HL-60/S4 treated with retinoic acid at 250 ng/mL for 4 days and 3 days (cell line): Measurements from ENCODE around the gene DDTL.
"Not testable (repeated sequence)": the region's sequence is repeated elsewhere in the genome, so short reads cannot be mapped to it uniquely, and the experiment has no call there.

ENCODE experiments used
- in situ Hi-C: fragments of 300-500 bp; cut with MboI; formaldehyde crosslinking; loops from 2 replicates; pipeline ENCODE4 v1.7.0; 2022; ENCODE audit warnings: low sequenced_read_pairs

The DDTL gene

GRCh38 chr22:23969071-23969470, 2.4 kb downstream of the DDTL start:
- in situ Hi-C loops: no loop called here

- in situ Hi-C loops: no loop called here
Measured at GRCh38 chr22:23970201-23970641, 3.5 kb downstream of the DDTL start.

DNA sequence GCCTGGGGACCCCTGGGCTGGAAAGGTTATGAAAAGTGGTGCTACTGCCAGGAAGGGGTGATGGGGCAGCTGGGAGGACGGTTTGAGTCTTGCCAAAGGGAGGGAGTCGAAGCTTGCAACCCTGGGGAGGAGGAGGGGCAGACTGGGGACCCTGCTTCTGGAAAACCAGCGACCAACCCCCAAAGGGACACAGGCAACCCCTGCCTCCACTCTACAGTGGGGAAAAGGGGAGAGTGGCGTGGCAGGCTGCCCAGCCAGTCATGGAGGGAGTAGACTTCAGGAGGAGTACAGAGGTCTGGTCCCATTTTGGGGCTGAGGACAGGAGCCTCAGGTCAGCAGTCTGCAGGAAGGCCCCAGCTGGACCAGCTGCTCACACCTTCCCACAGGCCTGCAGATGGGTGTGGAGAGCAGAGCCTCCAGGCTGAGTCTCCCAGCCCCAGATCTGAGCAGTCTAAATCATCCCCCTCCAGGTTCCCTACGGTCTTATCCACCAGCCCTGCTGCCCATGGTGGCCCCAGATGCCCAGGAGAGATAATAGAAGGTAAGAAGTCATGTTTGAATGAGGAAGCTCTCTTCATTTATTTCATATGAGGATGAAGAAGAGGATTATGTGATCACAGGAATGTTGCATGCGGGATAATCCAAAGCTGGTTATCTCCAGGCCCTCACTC, 4.3 kb downstream of the DDTL start:
- in situ Hi-C loops: no loop called here

DNA sequence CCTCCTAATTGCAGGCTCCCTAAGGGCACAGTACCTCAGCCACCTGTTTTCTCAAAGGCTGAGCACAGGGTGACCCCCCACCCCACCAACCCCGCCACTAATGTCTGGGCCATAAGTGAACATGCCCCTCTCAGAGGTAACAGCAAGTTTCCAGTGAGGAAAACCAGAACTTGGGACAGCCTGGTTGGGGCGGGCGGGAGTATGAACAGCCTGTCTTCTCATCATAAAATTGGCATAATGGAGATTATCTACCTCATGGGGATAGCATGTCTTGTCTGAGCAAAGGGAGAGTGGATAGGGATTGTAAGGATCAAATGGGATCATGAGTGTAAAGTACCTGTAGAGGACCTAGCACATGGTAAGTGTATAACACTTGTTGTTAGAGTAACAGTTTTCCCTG, 5.2 kb downstream of the DDTL start:
- in situ Hi-C loops: not testable (repeated sequence)

DNA sequence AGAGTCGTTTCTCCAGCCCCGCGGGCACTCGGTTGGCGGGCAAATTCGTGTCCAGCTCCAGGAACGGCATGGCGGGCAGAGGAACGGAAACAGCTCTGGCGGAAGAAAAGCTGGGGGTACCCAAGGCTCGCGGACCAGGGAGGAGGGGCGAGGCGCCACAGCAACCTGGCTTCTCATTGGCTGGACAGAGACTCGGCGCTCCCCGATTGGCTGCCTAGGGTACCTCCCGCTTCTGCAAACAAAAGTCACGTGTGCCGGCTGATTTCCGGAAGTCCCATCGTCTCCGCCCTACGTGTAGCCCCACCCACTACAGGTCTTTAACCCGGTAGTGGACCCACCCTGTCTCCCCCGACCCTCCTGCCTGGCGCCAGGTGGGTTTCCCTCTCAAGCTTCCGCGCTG, 7.7 kb downstream of the DDTL start, which contains the start of gene DDT:
Gene DDT, minus strand, starts transcription at position 97 of the 400 bp plus-strand sequence. Its CDS starts 27 bp downstream, at position 70.
- in situ Hi-C loops: not testable (repeated sequence)

GRCh38 chr22:23974836-23975352, 8.2 kb downstream of the DDTL start:
- in situ Hi-C loops: not testable (repeated sequence)

DNA sequence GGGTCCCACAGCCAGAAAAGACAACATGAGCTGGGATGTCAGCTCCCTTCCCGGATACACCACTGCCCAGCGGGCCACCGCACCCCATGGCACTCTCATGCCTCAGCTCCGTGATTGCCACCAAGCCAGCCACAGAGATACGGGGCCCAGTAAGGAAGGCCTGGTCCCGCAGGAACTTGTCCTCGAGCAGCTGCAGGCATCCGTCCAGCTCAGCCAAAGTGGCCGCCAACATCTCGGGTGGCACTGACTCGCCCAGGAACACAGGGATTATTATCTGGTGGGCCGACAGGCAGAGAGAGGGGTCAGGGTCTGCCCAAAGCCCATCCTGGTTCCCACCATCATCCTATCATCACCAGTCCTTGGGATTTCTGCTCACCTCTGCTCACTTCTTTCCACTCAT, 10.6 kb downstream of the DDTL start:
- in situ Hi-C loops: not testable (repeated sequence)

DNA sequence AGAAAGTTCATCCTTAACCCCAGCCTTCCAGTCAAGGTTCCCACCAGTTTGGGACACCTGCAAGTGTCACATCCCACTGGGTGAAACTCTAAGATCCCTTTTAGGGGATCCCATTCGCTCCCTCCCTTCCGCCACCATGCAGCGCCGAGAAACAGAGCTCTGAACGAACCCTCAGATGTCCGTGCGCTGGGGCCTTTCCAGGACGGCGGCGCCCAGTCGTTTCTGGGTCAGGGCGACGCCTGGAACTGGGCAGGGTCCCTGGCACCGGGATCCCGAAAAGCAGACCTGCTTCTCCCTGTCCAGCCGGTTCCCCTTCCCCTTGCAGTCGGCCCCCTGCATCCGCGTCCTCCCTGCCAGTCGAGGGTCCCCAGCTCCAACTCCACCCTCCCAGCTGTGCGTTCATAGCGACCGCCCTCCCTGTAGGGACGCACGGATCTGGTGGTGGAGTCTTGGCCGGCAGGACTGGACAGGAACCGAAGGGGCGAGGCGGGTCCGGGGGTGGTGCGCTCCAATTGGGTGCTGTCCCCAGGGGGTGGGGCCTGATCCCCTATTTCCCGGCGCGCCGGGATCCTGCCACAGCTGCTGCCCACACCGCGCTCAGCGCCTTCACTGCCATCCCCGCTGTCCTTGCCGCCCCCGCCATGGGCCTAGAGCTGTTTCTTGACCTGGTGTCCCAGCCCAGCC, 13.0 kb downstream of the DDTL start, which contains the start of gene GSTT2:
Gene GSTT2, plus strand, starts transcription at position 578 of the 684 bp plus-strand sequence.
- in situ Hi-C loops: not testable (repeated sequence)

DNA sequence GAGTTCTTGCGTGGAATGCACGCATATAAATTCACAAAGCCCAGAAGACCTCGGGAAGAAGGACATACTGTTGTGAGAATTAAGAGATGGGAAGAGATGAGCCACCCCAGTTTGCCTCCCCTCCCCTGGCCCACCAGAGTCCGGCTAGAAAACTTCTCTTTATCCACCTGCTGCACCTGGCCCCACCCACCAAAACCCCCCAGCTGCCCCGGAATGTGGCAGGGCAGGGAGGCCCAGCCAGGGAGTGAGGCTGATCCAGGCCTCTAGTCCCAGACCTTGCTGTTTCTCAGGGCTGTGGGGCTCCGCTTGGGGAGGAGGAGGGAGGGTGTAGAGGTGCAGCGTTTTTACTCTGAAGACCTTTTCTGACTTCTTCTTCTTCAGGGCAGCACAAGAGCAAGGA, 13.9 kb downstream of the DDTL start:
- in situ Hi-C loops: not testable (repeated sequence)

DNA sequence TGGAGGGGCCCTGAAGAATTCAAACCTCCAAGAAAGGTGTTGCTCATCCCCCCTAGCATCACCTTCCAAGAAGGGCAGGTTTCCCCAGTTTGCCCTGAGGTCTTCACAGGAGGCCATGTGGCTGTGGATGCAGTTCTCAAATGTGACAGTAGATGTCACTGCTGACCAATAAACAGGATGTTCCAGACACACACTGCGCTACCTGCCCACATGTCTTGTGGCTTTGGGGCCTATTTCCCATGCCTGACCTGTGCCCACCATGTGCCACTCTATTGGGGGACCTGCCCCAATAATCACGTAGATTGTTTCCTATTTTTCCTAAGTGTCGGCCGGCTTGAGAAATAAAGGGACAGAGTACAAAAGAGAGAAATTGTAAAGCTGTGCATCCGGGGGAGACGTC, 17.7 kb downstream of the DDTL start:
- in situ Hi-C loops: no loop called here

DNA sequence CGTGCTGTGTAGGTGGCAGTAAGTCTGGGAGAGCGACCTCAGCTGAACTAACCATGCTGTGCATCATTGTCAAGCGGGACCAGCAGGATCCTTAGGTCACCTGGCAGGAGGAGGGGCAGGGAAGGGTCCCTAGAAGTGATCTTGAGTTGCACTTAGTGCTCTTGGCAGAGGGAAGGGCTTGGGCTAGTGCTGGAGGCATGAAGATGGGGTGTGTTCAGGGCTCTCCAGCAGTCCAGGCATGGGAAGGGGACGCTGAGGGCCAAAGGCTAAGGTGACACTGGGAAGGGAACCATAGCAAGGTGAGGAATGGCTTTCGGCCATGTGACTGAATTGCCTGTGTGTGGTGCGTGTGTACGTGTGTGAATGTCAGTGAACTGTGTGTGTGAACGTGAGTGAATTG, 19.4 kb downstream of the DDTL start:
- in situ Hi-C loops: not testable (repeated sequence)

- in situ Hi-C loops: not testable (repeated sequence)
Measured at GRCh38 chr22:23986538-23987178, 20.0 kb downstream of the DDTL start.

- in situ Hi-C loops: not testable (repeated sequence)
Measured at GRCh38 chr22:23989583-23990244, 23.0 kb downstream of the DDTL start.

DNA sequence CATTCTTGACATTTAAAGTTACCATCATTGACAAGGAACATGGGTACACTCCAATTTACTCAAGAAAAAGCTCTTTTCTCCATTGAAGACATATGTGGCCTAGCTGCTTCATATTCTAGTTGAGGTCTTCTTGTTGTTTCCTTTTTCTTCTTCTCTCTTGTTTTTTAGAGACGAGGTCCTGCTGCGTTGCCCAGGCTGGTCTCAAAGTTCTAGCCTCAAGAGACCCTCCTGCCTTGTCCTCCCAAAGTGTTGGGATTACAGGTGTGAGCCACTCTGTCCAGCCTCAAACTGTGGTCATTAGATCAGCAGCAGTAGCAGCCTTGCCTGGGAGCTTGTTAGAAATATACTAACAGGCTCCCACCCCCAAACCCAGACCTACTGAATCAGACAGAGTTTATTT, 26.4 kb downstream of the DDTL start:
- in situ Hi-C loops: not testable (repeated sequence)

- in situ Hi-C loops: not testable (repeated sequence)
Measured at GRCh38 chr22:23993581-23994177, 27.0 kb downstream of the DDTL start.

- in situ Hi-C loops: no loop called here
Measured at GRCh38 chr22:23997092-23997491, 30.4 kb downstream of the DDTL start.

DNA sequence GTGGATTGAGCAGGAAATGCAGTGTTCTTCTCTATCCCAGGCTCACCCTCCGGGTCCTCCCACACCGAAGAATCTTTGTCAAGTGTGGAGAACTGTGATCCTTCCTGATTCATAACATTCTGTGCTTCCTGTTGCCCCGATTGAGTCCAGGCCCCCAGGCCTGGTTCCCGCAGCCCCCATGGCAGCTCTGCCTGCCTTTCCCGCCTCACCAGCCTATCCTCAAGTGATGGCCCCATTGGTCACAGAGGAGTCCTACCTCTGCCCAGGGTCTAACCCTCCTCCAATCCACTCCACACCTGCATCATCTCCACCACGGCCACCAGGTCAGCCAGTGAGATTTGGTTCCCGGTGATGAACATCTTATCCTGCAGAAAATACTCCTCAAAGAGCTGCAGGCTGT, 33.1 kb downstream of the DDTL start:
- in situ Hi-C loops: loop anchor here (25.0 kb wide), 1 partner anchor 538 kb away; no protein-coding TSS in a partner anchor

GRCh38 chr22:24001314-24001713, 34.6 kb downstream of the DDTL start:
- in situ Hi-C loops: loop anchor here (25.0 kb wide), 1 partner anchor 536 kb away; no protein-coding TSS in a partner anchor

- in situ Hi-C loops: loop anchor here (25.0 kb wide), 1 partner anchor 535 kb away; no protein-coding TSS in a partner anchor
Measured at GRCh38 chr22:24002272-24002671, 35.6 kb downstream of the DDTL start.

DNA sequence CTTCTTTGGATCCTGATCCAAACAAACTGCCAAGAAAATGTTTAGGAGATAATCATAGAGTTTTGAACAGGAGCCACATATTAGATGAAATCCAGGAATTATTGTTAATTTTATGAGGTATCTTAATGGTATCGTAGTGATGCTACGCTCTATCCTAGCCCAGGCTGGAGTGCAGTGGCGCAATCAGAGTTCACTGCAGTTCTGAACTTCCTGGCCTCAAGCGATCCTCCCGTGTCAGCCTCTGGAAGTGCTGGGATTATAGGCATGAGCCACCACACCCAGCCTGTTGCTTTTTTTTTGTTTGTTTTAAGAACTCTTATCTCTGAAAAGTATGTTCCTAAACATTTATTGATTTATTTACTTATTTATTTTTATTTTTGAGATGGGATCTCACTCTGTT, 36.2 kb downstream of the DDTL start:
- in situ Hi-C loops: loop anchor here (25.0 kb wide), 1 partner anchor 534 kb away; no protein-coding TSS in a partner anchor
